H9 (cell line): ENCODE data around the gene CRBN. TPM values are rescaled to one million over a fixed set of nuclear protein-coding genes. Genes with fewer than 3 reads are reported as not detected.

Source experiments
- DNase-seq: peaks from one replicate; pipeline ENCODE4 v3.0.0-alpha.2; 2017
- H2AFZ ChIP-seq: one replicate; pipeline ENCODE4 v1.6.1; 2013; ENCODE audit warnings: mild to moderate bottlenecking, low read length, control low read depth, moderate library complexity
- H2AK5ac ChIP-seq: 2 replicates; pipeline ENCODE4 v1.6.1; 2013; ENCODE audit warnings: low read length, control low read depth, mixed read lengths; ENCODE audit not compliant: insufficient read length
- H2BK120ac ChIP-seq: one replicate; pipeline ENCODE4 v1.6.1; 2013; ENCODE audit warnings: low read depth, mild to moderate bottlenecking, low read length, control low read depth, inconsistent platforms; ENCODE audit not compliant: poor library complexity, severe bottlenecking
- H2BK12ac ChIP-seq: 2 replicates; pipeline ENCODE4 v1.6.1; 2013; ENCODE audit warnings: low read length, control low read depth, mixed read lengths, low read depth; ENCODE audit not compliant: insufficient read length
- H2BK15ac ChIP-seq: 2 replicates; pipeline ENCODE4 v1.6.1; 2013; ENCODE audit warnings: low read depth, low read length, control low read depth
- H2BK20ac ChIP-seq: one replicate; pipeline ENCODE4 v1.6.1; 2013; ENCODE audit warnings: low read depth, mild to moderate bottlenecking, low read length, control low read depth, inconsistent platforms; ENCODE audit not compliant: poor library complexity, severe bottlenecking
- H2BK5ac ChIP-seq: 2 replicates; pipeline ENCODE4 v1.6.1; 2013; ENCODE audit warnings: low read length, control low read depth, mixed read lengths; ENCODE audit not compliant: insufficient read length
- H3K14ac ChIP-seq: 2 replicates; pipeline ENCODE4 v1.6.1; 2013; ENCODE audit warnings: low read length, control low read depth; ENCODE audit not compliant: insufficient read depth
- H3K18ac ChIP-seq: 2 replicates; pipeline ENCODE4 v1.6.1; 2013; ENCODE audit warnings: low read depth, mild to moderate bottlenecking, mixed read lengths, low read length, control low read depth; ENCODE audit not compliant: insufficient read length
- H3K23ac ChIP-seq: 2 replicates; pipeline ENCODE4 v1.6.1; 2013; ENCODE audit warnings: low read length, control low read depth, mixed read lengths, low read depth; ENCODE audit not compliant: insufficient read length
- H3K23me2 ChIP-seq: 2 replicates; pipeline ENCODE4 v1.6.1; 2013; ENCODE audit warnings: low read depth, mild to moderate bottlenecking, mixed read lengths, low read length, control low read depth; ENCODE audit not compliant: insufficient read length, poor library complexity, severe bottlenecking
- H3K27ac ChIP-seq: 2 replicates; pipeline ENCODE4 v1.5.1; 2013; ENCODE audit warnings: low read length, control low read depth, mixed read lengths, low read depth; ENCODE audit not compliant: insufficient read length
- H3K27me3 ChIP-seq: 2 replicates; pipeline ENCODE4 v1.6.1; 2013; ENCODE audit warnings: low read length, control low read depth, inconsistent platforms; ENCODE audit not compliant: insufficient read depth
- H3K4ac ChIP-seq: 2 replicates; pipeline ENCODE4 v1.6.1; 2013; ENCODE audit warnings: low read depth, mild to moderate bottlenecking, control low read depth, inconsistent platforms, low read length, moderate library complexity
- H3K4me1 ChIP-seq: 2 replicates; pipeline ENCODE4 v1.6.1; 2013; ENCODE audit warnings: low read length, control low read depth, inconsistent platforms; ENCODE audit not compliant: insufficient read depth
- H3K4me2 ChIP-seq: 2 replicates; pipeline ENCODE4 v1.6.1; 2013; ENCODE audit warnings: low read length, control low read depth, mixed read lengths; ENCODE audit not compliant: insufficient read length, insufficient read depth
- H3K56ac ChIP-seq: 2 replicates; pipeline ENCODE4 v1.6.1; 2013; ENCODE audit warnings: low read depth, mild to moderate bottlenecking, mixed read lengths, low read length, control low read depth; ENCODE audit not compliant: insufficient read length
- H3K79me1 ChIP-seq: 2 replicates; pipeline ENCODE4 v1.6.1; 2013; ENCODE audit warnings: low read depth, mild to moderate bottlenecking, moderate library complexity, low read length, control low read depth, inconsistent platforms; ENCODE audit not compliant: insufficient read depth, poor library complexity, severe bottlenecking
- H3K79me2 ChIP-seq: 2 replicates; pipeline ENCODE4 v1.6.1; 2013; ENCODE audit warnings: low read length, control low read depth, inconsistent platforms; ENCODE audit not compliant: insufficient read depth
- H3K9ac ChIP-seq: 2 replicates; pipeline ENCODE4 v1.6.1; 2013; ENCODE audit warnings: low read length, control low read depth, mixed read lengths; ENCODE audit not compliant: insufficient read length; ENCODE audit errors: extremely low read depth
- H3K9me3 ChIP-seq: one replicate; pipeline ENCODE4 v1.6.1; 2013; ENCODE audit warnings: low read depth, low read length, inconsistent platforms; ENCODE audit not compliant: control insufficient read depth
- H3T11ph ChIP-seq: one replicate; pipeline ENCODE4 v1.6.1; 2013; ENCODE audit warnings: mild to moderate bottlenecking, low read length, control low read depth, inconsistent platforms
- H4K20me1 ChIP-seq: one replicate; pipeline ENCODE4 v1.6.1; 2013; ENCODE audit not compliant: control insufficient read depth, insufficient read length, insufficient read depth
- H4K5ac ChIP-seq: 2 replicates; pipeline ENCODE4 v1.6.1; 2013; ENCODE audit warnings: low read depth, mild to moderate bottlenecking, mixed read lengths, low read length, control low read depth; ENCODE audit not compliant: insufficient read length
- H4K8ac ChIP-seq: replicated peaks from 2 replicates; pipeline ENCODE4 v1.6.1; 2013; ENCODE audit warnings: low read length, control low read depth, mixed read lengths, low read depth; ENCODE audit not compliant: insufficient read length
- H4K91ac ChIP-seq: 2 replicates; pipeline ENCODE4 v1.6.1; 2013; ENCODE audit warnings: low read depth, mild to moderate bottlenecking, moderate library complexity, mixed read lengths, low read length, control low read depth; ENCODE audit not compliant: insufficient read length
- H3K27ac Mint-ChIP-seq, 3 experiments: 2 replicates in 2 of 3; 3 replicates in 1 of 3; pipeline ENCODE4 v1.8.0; 2020 to 2021; ENCODE audit warnings: mixed read lengths in 3 of 3, mild to moderate bottlenecking in 1 of 3, moderate library complexity in 1 of 3
- H3K27me3 Mint-ChIP-seq: 2 replicates; pipeline ENCODE4 v1.8.0; 2021; ENCODE audit warnings: low read depth, mild to moderate bottlenecking, moderate library complexity, mixed read lengths
- H3K36me3 Mint-ChIP-seq, 3 experiments: 2 replicates in 2 of 3; 3 replicates in 1 of 3; pipeline ENCODE4 v1.8.0; 2020 to 2021; ENCODE audit warnings: low read depth in 3 of 3, mixed read lengths in 3 of 3; ENCODE audit not compliant: insufficient read depth in 1 of 3
- H3K4me1 Mint-ChIP-seq, 2 experiments: 2 replicates each; pipeline ENCODE4 v1.8.0; 2020; ENCODE audit warnings: mixed read lengths in 2 of 2
- H3K4me3 Mint-ChIP-seq, 2 experiments: 2 replicates in 1 of 2; 3 replicates in 1 of 2; pipeline ENCODE4 v1.8.0; 2020 to 2021; ENCODE audit warnings: mild to moderate bottlenecking in 2 of 2, mixed read lengths in 2 of 2, moderate library complexity in 1 of 2
- H3K9me3 Mint-ChIP-seq, 2 experiments: 2 replicates in 1 of 2; 3 replicates in 1 of 2; pipeline ENCODE4 v1.8.0; 2020; ENCODE audit warnings: mild to moderate bottlenecking in 2 of 2, mixed read lengths in 2 of 2, moderate library complexity in 1 of 2
- CTCF ChIP-seq: fragments of 200-600 bp; sonication (generic); conservative IDR thresholded peaks from 3 replicates; pipeline ENCODE4 v1.8.0; 2021; ENCODE audit warnings: antibody characterized with exemption, mild to moderate bottlenecking
- WGBS: extraction: QIAGEN DNeasy Blood & Tissue Kit; methylation state at CpG from one replicate; pipeline ENCODE4 v1.1.7; 2013; ENCODE audit warnings: missing lambda C conversion rate, low lambda C conversion rate, mixed read lengths; ENCODE audit not compliant: insufficient read length; ENCODE audit errors: extremely low coverage; 5-methylcytosine and 5-hydroxymethylcytosine counted together
- total RNA-seq: library from RNA; stranded (reverse); gene quantifications from 2 replicates; pipeline ENCODE4 v1.2.1, GENCODE V29; 2021

Gene CRBN
- total RNA-seq, 1 experiment from 2014 or later: 40.2 TPM

DNA sequence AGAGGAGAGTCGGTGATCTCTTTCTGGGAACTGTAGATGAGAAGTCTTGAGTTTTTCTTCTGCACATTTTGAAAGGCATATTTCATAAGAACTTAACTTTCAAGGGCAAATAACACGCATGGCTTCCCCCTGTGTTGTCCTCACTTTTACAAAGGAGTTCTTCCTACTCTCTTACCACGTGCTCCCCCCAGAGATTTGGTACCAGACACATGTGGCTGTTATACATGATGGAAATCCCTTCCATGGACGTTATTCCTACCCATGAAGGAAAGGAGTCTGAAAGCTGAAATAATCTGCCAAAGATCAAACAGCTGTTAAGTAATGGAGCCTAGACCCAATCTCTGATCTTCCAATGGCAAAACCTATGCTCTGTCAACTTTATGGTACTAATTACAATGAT lies 73.7 kb downstream of the CRBN start:
- H3K4me2 ChIP-seq: no peak overlapping the region
- no peak overlapping the region for H2BK12ac ChIP-seq
- no peak overlapping the region for H4K91ac ChIP-seq
- no peak overlapping the region for H2AK5ac ChIP-seq
- H2BK5ac ChIP-seq: no peak overlapping the region
- no peak overlapping the region for H3K14ac ChIP-seq
- no peak overlapping the region for H3K4ac ChIP-seq
- no peak overlapping the region for H2AFZ ChIP-seq
- H3K4me1 ChIP-seq: no peaks in the 10 kb centered on the region; the same call in 1 of the 2 replicates
- H3K9me3 ChIP-seq: no peaks in the 10 kb centered on the region
- H3K79me1 ChIP-seq: no peaks in the 10 kb centered on the region
- Mint-ChIP-seq H3K4me3 (no peak overlapping the region), H3K4me1 (peaks cover 19 to 21% of the 10 kb centered on the region in 2 experiments), H3K27ac (0 out of 7 replicates have a peak overlapping the region, but pooled peaks of 1 of the 3 experiments have one; percentile 5), H3K36me3 (no peaks in the 10 kb centered on the region), H3K9me3 (no peaks in the 10 kb centered on the region), H3K27me3 (no peaks in the 10 kb centered on the region)
- H3K27ac ChIP-seq: no peak overlapping the region
- H3K56ac ChIP-seq: no peak overlapping the region
- no peaks in the 10 kb centered on the region for H3K23me2 ChIP-seq
- H4K5ac ChIP-seq: no peak overlapping the region
- WGBS: no CpG with 5 or more reads among the region's 4 CpGs
- no peaks in the 10 kb centered on the region for H3K79me2 ChIP-seq
- no peaks in the 10 kb centered on the region for H4K20me1 ChIP-seq
- no peak overlapping the region for H3K23ac ChIP-seq
- no peak for TF ChIP-seq CTCF
- no peak overlapping the region for H4K8ac ChIP-seq
- no peak overlapping the region for H3K18ac ChIP-seq
- H2BK20ac ChIP-seq: no peak overlapping the region
- no peak overlapping the region for H3T11ph ChIP-seq
- H3K9ac ChIP-seq: no peak overlapping the region
- H2BK120ac ChIP-seq: no peak overlapping the region
- DNase-seq: no peak
- no peak overlapping the region for H2BK15ac ChIP-seq
- no peaks in the 10 kb centered on the region for H3K27me3 ChIP-seq
